Kidney epithelial cell (primary cell): ENCODE results near the gene ZSCAN9. TPM values are rescaled to one million over a fixed set of nuclear protein-coding genes. Genes with fewer than 3 reads are reported as not detected.

ENCODE experiments used
- DNase-seq: peaks from one replicate; pipeline ENCODE4 v3.0.0-alpha.2; 2010; ENCODE audit warnings: low read depth
- H3K27me3 ChIP-seq: 2 replicates; pipeline ENCODE4 v1.6.0; 2011; ENCODE audit warnings: low read length; ENCODE audit not compliant: control insufficient read depth, insufficient read depth
- H3K36me3 ChIP-seq: 2 replicates; pipeline ENCODE4 v1.5.1; 2011; ENCODE audit warnings: low read length; ENCODE audit not compliant: control insufficient read depth, insufficient read depth
- H3K4me3 ChIP-seq: 2 replicates; pipeline ENCODE4 v1.5.1; 2011; ENCODE audit warnings: low read depth, mild to moderate bottlenecking, control low read depth, low read length
- total RNA-seq: library from RNA; depleted of rRNA; stranded (reverse); fragments of >200 nt; gene quantifications from 2 replicates; pipeline ENCODE4 v1.2.3, GENCODE V29; 2015
- TF ChIP-seq, protein P1 (sequence below): IDR thresholded peaks from 2 replicates; pipeline ENCODE4 v1.5.1; 2011; ENCODE audit warnings: mild to moderate bottlenecking, moderate library complexity, low read length, control low read depth, inconsistent platforms; ENCODE audit not compliant: insufficient read depth, poor library complexity, severe bottlenecking

The ZSCAN9 gene
- total RNA-seq, 1 donor from 2014 or later, result 23.7 TPM

DNA sequence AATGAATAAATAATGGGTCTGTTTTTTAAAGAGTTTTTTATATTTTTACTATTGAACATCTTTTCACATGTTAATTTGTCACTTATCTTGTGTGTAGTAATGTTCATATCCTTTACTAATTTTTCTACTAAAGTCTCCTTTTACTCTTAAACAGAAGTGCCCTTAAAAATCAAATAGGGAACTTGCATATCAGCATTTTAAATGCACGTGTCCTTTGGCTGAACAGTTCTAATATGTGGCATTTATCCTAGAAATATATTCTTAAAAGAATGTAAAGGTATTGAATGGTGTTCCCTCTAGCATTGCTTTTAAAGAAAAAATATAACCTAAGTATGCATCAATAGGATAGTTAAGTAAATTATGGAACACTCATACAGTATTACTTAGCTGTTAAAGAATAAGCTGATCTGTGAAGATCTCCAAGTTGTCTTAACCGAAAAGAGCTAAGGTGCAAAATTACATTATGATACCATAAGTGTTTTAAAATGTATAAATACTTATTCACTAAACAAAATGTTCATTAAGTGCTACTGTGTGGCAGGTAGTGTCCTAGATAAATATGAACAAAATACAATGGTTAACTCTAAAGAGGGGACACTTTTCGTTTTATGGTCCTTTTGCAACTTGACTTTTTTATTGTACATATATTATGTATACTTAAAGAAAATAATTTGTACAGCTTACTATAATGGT lies 55.7 kb downstream of the ZSCAN9 start:
- Histone ChIP-seq H3K36me3 (no peaks in the 10 kb centered on the region), H3K27me3 (no peaks in the 10 kb centered on the region), H3K4me3 (peak overlapping the region; percentile 68)
- TF ChIP-seq, protein P1, sequence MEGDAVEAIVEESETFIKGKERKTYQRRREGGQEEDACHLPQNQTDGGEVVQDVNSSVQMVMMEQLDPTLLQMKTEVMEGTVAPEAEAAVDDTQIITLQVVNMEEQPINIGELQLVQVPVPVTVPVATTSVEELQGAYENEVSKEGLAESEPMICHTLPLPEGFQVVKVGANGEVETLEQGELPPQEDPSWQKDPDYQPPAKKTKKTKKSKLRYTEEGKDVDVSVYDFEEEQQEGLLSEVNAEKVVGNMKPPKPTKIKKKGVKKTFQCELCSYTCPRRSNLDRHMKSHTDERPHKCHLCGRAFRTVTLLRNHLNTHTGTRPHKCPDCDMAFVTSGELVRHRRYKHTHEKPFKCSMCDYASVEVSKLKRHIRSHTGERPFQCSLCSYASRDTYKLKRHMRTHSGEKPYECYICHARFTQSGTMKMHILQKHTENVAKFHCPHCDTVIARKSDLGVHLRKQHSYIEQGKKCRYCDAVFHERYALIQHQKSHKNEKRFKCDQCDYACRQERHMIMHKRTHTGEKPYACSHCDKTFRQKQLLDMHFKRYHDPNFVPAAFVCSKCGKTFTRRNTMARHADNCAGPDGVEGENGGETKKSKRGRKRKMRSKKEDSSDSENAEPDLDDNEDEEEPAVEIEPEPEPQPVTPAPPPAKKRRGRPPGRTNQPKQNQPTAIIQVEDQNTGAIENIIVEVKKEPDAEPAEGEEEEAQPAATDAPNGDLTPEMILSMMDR, result no peak
- no peak for DNase-seq

DNA sequence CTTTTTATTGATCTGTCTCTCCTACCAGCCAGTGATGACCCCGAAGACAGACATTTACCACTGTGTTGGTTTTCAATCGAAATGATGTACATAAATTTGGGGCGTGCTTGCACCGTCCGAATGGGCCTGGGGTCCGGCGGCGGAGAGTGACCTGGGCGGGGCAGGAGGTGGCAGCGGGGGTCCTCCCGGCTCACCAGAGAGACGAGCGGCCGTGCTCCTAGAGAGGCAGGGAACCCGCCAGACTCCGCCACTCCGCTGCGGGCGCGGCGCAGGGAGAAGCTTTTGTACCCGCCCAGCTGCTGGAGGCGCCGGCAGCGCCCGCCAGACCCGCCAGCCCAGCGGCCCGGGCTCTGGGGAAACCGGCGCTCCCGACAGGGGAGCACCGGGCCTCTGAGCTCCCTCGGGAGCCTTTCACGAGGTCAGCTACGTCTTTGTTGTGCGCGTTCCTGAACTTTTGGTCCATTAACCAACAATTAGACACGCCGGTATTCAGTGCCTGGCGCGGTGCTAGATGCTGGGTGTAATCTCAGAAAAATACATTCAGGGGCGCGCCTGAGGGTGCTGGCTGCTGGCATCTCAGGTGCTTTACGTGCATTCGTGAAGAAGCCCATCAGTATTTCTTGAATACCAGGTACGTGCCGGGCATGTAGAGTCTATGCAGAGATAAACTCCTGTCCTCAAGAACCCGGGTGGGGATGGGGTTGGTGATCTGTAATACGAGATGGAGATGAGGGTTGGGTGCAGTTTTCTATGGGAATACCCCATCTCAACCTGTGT lies 56.4 kb downstream of the ZSCAN9 start, which contains the start of gene PGBD1:
TSS of gene PGBD1 (plus strand) at position 285 of the 777 bp plus-strand sequence. CDS start 2,242 bp downstream, outside the sequence.
- DNase-seq, result peak; percentile 7
- TF ChIP-seq, protein P1, result no peak
- Histone ChIP-seq H3K36me3 (no peaks in the 10 kb centered on the region), H3K4me3 (peak within 1 kb of the TSS; percentile 68), H3K27me3 (no peaks in the 10 kb centered on the region)

DNA sequence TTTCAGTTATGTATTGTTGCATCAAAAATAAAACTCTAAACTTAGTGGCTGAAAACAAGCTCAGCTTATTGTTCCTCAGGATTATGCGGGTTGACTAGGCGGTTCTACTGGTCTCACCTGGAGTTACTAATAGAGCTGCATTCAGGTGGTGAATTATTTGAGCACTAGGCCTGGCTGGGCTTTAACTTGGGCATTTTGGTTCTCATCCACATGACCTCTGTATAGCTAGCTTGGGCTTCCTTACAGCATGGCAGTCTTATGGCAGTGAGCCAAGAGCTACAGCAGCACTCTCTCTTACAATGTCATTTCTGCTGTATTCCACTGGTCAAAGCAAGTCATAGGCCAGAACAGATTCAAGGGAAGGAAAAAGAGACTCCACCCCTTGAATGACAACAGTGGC lies 57.9 kb downstream of the ZSCAN9 start:
- Histone ChIP-seq H3K4me3 (no peak overlapping the region), H3K36me3 (no peaks in the 10 kb centered on the region), H3K27me3 (no peaks in the 10 kb centered on the region)
- DNase-seq, result no peak
- TF ChIP-seq, protein P1, result no peak

Other genes starting within 250 kb of the ZSCAN9 start
- 15.4 and 16.8 TPM in 2 replicates for gene ZNF165, start 144.7 kb upstream of the ZSCAN9 start, total RNA-seq
- 6.4 and 10.5 TPM in 2 replicates for gene ZSCAN16, start 100.7 kb upstream of the ZSCAN9 start, total RNA-seq
- gene ZKSCAN8, start 83.4 kb upstream of the ZSCAN9 start, total RNA-seq, result 16.4 and 17.9 TPM in 2 replicates
- gene ZKSCAN4, start 27.0 kb downstream of the ZSCAN9 start, total RNA-seq, result 3.8 and 4.4 TPM in 2 replicates
- gene NKAPL, start 34.0 kb downstream of the ZSCAN9 start, total RNA-seq, result 1.0 and 1.1 TPM in 2 replicates
- 15.8 and 18.6 TPM in 2 replicates for gene ZSCAN26, start 41.9 kb downstream of the ZSCAN9 start, total RNA-seq
- 4.8 and 6.6 TPM in 2 replicates for gene PGBD1, start 56.3 kb downstream of the ZSCAN9 start, total RNA-seq
- gene ZSCAN31, start 110.9 kb downstream of the ZSCAN9 start, total RNA-seq, result 4.0 and 5.6 TPM in 2 replicates
- gene ZKSCAN3, start 124.7 kb downstream of the ZSCAN9 start, total RNA-seq, result 3.6 and 5.5 TPM in 2 replicates
- 6.5 and 6.7 TPM in 2 replicates for gene ZSCAN12, start 174.5 kb downstream of the ZSCAN9 start, total RNA-seq
- 1.6 and 3.1 TPM in 2 replicates for gene ZSCAN23, start 218.2 kb downstream of the ZSCAN9 start, total RNA-seq